Karpas-422 (cell line): ENCODE measurements around the gene COMMD10. TPM values are rescaled to one million over a fixed set of nuclear protein-coding genes. Genes with fewer than 3 reads are reported as not detected.

ENCODE experiments used
- DNase-seq: peaks from one replicate; pipeline ENCODE4 v3.0.0-alpha.2; 2015
- H2AFZ ChIP-seq: fragments of 200-600 bp; sonication (generic); 2 replicates; pipeline ENCODE4 v1.6.1; 2014; ENCODE audit warnings: antibody characterized with exemption, low read length, mixed read lengths
- H3K27ac ChIP-seq: fragments of 200-600 bp; sonication (generic); 2 replicates; pipeline ENCODE4 v1.5.1; 2014; ENCODE audit warnings: mild to moderate bottlenecking, low read length, moderate library complexity
- H3K27me3 ChIP-seq: fragments of 200-600 bp; sonication (generic); 2 replicates; pipeline ENCODE4 v1.6.1; 2014; ENCODE audit warnings: low read length, mixed read lengths
- H3K36me3 ChIP-seq: fragments of 200-600 bp; sonication (generic); 2 replicates; pipeline ENCODE4 v1.6.1; 2014; ENCODE audit warnings: low read length, mixed read lengths; ENCODE audit not compliant: insufficient read depth
- H3K4me1 ChIP-seq: fragments of 200-600 bp; sonication (generic); 2 replicates; pipeline ENCODE4 v1.6.1; 2014; ENCODE audit warnings: mild to moderate bottlenecking, low read length, mixed read lengths
- H3K4me2 ChIP-seq: fragments of 200-600 bp; sonication (generic); 2 replicates; pipeline ENCODE4 v1.6.1; 2014; ENCODE audit warnings: low read length, low read depth, mild to moderate bottlenecking; ENCODE audit not compliant: poor library complexity, severe bottlenecking
- H3K4me3 ChIP-seq: fragments of 200-600 bp; sonication (generic); 2 replicates; pipeline ENCODE4 v1.5.1; 2014; ENCODE audit warnings: mild to moderate bottlenecking, antibody characterized with exemption, low read length, mixed read lengths
- H3K79me2 ChIP-seq: fragments of 200-600 bp; sonication (generic); 2 replicates; pipeline ENCODE4 v1.6.1; 2014; ENCODE audit warnings: mild to moderate bottlenecking, low read length, mixed read lengths
- H3K9ac ChIP-seq: fragments of 200-600 bp; sonication (generic); 2 replicates; pipeline ENCODE4 v1.6.0; 2014; ENCODE audit warnings: low read length
- H3K9me2 ChIP-seq: fragments of 200-600 bp; sonication (generic), shearing (Covaris generic); replicated peaks from 2 replicates; pipeline ENCODE4 v1.6.0; 2014; ENCODE audit warnings: mild to moderate bottlenecking, low read length, moderate library complexity; ENCODE audit not compliant: insufficient read depth
- H3K9me3 ChIP-seq: fragments of 300-700, 200-600 bp; sonication (generic); 2 replicates; pipeline ENCODE4 v1.6.1; 2014; ENCODE audit warnings: low read length, mixed read lengths
- H4K20me1 ChIP-seq: fragments of 200-600 bp; sonication (generic); 2 replicates; pipeline ENCODE4 v1.6.1; 2014; ENCODE audit warnings: mild to moderate bottlenecking, antibody characterized with exemption, low read length, low read depth; ENCODE audit not compliant: insufficient read depth
- total RNA-seq: library from RNA; depleted of rRNA; stranded (reverse); fragments of >200 nt; shearing (Covaris generic); gene quantifications from 2 replicates; pipeline ENCODE4 v1.2.3, GENCODE V29; 2014; ENCODE audit warnings: low replicate concordance

The COMMD10 gene
- total RNA-seq, 1 experiment from 2014 or later = 80.6 TPM

DNA sequence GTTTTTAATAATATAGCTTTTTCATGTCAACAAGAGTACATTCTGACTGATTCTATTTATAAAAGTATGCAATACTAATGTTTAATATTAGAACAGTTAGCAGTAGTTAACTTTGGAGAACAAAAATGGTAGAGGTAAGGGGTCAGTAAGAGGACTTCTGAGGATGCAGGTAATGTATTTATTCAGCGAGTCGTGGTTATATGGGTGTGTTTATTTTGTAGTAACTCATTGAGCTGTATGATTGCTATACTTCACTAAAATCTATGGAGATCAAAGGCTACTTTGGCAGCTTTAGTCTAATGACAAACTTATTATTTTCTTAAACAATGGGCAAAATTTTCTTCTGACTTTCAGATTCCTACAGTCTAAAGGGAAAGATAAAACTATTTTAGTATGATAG is 146.5 kb downstream of the COMMD10 start:
- 0 out of 2 replicates have a peak, but pooled peaks cover 2% of the 10 kb centered on the region for H3K4me1 ChIP-seq
- H3K9ac ChIP-seq = no peak overlapping the region
- no peaks in the 10 kb centered on the region for H4K20me1 ChIP-seq
- no peak overlapping the region for H2AFZ ChIP-seq
- no peak for DNase-seq
- H3K36me3 ChIP-seq = no peaks in the 10 kb centered on the region
- H3K27ac ChIP-seq = no peak overlapping the region
- no peaks in the 10 kb centered on the region for H3K9me3 ChIP-seq
- H3K9me2 ChIP-seq = no peaks in the 10 kb centered on the region
- no peaks in the 10 kb centered on the region for H3K27me3 ChIP-seq
- no peak overlapping the region for H3K4me2 ChIP-seq
- no peak overlapping the region for H3K4me3 ChIP-seq
- 0 out of 2 replicates have a peak, but pooled peaks cover 3% of the 10 kb centered on the region for H3K79me2 ChIP-seq

DNA sequence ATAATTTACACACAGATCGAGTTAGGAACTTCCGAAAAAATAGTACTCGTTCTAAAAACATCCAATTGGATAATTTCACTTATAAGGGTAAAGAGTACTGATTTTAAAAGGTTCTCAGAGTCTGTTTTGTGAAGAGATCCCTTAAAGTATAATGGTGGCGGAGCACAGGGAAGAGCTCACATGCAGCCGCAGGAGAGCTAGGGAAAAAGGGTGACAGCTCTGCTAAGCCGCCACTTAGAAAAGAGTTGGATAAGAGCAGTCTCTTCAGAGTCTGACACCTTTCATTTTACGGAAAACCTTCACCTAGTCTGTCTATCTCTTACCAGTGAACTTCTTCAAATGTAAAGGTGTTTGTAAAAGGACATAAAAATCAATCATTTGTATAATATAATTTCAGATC is 149.9 kb downstream of the COMMD10 start:
- Histone ChIP-seq H3K79me2 (0 out of 2 replicates have a peak, but pooled peaks cover 3% of the 10 kb centered on the region), H3K4me1 (0 out of 2 replicates have a peak, but pooled peaks cover 2% of the 10 kb centered on the region), H3K36me3 (no peaks in the 10 kb centered on the region), H3K9me3 (no peaks in the 10 kb centered on the region), H4K20me1 (no peaks in the 10 kb centered on the region), H3K27me3 (no peaks in the 10 kb centered on the region), H2AFZ (no peak overlapping the region), H3K9me2 (no peaks in the 10 kb centered on the region), H3K4me2 (no peak overlapping the region), H3K9ac (no peak overlapping the region), H3K4me3 (no peak overlapping the region), H3K27ac (no peak overlapping the region)
- DNase-seq = no peak

GRCh38 chr5:116237917-116238500 is 153.2 kb downstream of the COMMD10 start:
- Histone ChIP-seq H3K9me2 (no peaks in the 10 kb centered on the region), H2AFZ (no peak overlapping the region), H3K4me2 (no peak overlapping the region), H4K20me1 (no peaks in the 10 kb centered on the region), H3K9me3 (no peaks in the 10 kb centered on the region), H3K36me3 (no peaks in the 10 kb centered on the region), H3K9ac (no peak overlapping the region), H3K79me2 (0 out of 2 replicates have a peak, but pooled peaks cover 3% of the 10 kb centered on the region), H3K27ac (no peak overlapping the region), H3K4me1 (0 out of 2 replicates have a peak, but pooled peaks cover 2% of the 10 kb centered on the region), H3K4me3 (no peak overlapping the region), H3K27me3 (no peaks in the 10 kb centered on the region)
- DNase-seq = no peak

DNA sequence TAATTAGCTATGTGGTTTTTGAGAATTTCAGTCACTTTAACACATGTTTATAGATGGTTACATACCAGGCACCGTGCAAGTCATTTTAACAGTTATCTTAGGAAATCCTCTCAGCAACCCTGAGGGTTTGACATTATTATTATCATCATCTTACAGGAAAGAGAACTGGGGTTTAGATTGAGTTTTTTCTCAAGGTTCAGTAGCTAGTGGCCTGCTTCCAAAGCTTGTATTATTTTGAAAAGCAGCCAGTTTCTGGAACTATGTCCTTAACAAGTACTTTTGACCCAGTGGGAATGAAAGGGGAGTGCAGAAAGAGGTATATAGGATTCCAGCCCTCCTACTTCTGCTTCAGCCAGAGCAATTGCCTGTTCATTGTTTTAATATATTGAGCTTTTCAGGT is 157.5 kb downstream of the COMMD10 start:
- Histone ChIP-seq H3K4me1 (no peaks in the 10 kb centered on the region), H3K27ac (no peak overlapping the region), H3K9me2 (no peaks in the 10 kb centered on the region), H4K20me1 (no peaks in the 10 kb centered on the region), H2AFZ (no peak overlapping the region), H3K79me2 (no peaks in the 10 kb centered on the region), H3K4me3 (no peak overlapping the region), H3K9ac (no peak overlapping the region), H3K9me3 (no peaks in the 10 kb centered on the region), H3K27me3 (no peaks in the 10 kb centered on the region), H3K36me3 (no peaks in the 10 kb centered on the region), H3K4me2 (no peak overlapping the region)
- no peak for DNase-seq

- Histone ChIP-seq H3K36me3 (no peaks in the 10 kb centered on the region), H3K27me3 (no peaks in the 10 kb centered on the region), H2AFZ (no peak overlapping the region), H3K79me2 (no peaks in the 10 kb centered on the region), H3K9me2 (no peaks in the 10 kb centered on the region), H4K20me1 (no peaks in the 10 kb centered on the region), H3K9ac (no peak overlapping the region), H3K4me3 (no peak overlapping the region), H3K4me1 (no peaks in the 10 kb centered on the region), H3K9me3 (no peaks in the 10 kb centered on the region), H3K4me2 (no peak overlapping the region), H3K27ac (no peak overlapping the region)
- no peak for DNase-seq
Observed at GRCh38 chr5:116248432-116248831, 163.6 kb downstream of the COMMD10 start.

- Histone ChIP-seq H3K27ac (no peak overlapping the region), H3K36me3 (no peaks in the 10 kb centered on the region), H2AFZ (no peak overlapping the region), H3K9ac (no peak overlapping the region), H3K4me3 (no peak overlapping the region), H3K4me1 (no peaks in the 10 kb centered on the region), H3K9me3 (no peaks in the 10 kb centered on the region), H3K4me2 (no peak overlapping the region), H3K79me2 (no peaks in the 10 kb centered on the region), H4K20me1 (no peaks in the 10 kb centered on the region), H3K27me3 (no peaks in the 10 kb centered on the region), H3K9me2 (no peaks in the 10 kb centered on the region)
- DNase-seq = no peak
Observed at GRCh38 chr5:116249648-116250047, 164.8 kb downstream of the COMMD10 start.

GRCh38 chr5:116256717-116257116 is 171.9 kb downstream of the COMMD10 start:
- Histone ChIP-seq H3K9me2 (no peaks in the 10 kb centered on the region), H3K27ac (no peak overlapping the region), H3K27me3 (no peaks in the 10 kb centered on the region), H3K9me3 (no peaks in the 10 kb centered on the region), H3K4me1 (no peaks in the 10 kb centered on the region), H4K20me1 (no peaks in the 10 kb centered on the region), H2AFZ (no peak overlapping the region), H3K79me2 (no peaks in the 10 kb centered on the region), H3K4me2 (no peak overlapping the region), H3K36me3 (no peaks in the 10 kb centered on the region), H3K4me3 (no peak overlapping the region), H3K9ac (no peak overlapping the region)
- DNase-seq = no peak

GRCh38 chr5:116265471-116265870 is 180.6 kb downstream of the COMMD10 start:
- no peak for DNase-seq
- Histone ChIP-seq H3K27ac (no peak overlapping the region), H3K27me3 (no peaks in the 10 kb centered on the region), H3K9ac (no peak overlapping the region), H3K36me3 (0 out of 2 replicates have a peak, but pooled peaks cover 3% of the 10 kb centered on the region), H3K4me1 (no peaks in the 10 kb centered on the region), H3K9me3 (no peaks in the 10 kb centered on the region), H3K4me3 (no peak overlapping the region), H3K79me2 (no peaks in the 10 kb centered on the region), H3K4me2 (no peak overlapping the region), H4K20me1 (no peaks in the 10 kb centered on the region), H3K9me2 (no peaks in the 10 kb centered on the region), H2AFZ (no peak overlapping the region)
